K562 (cell line): ENCODE data around the gene SRRM5. TPM values are rescaled to one million over a fixed set of nuclear protein-coding genes. Genes with fewer than 3 reads are reported as not detected.

ENCODE experiments used
- FOXK2 ChIP-seq, 2 experiments: fragments of 450-650 bp; IDR thresholded peaks in 1 of 2; conservative IDR thresholded peaks in 1 of 2; 2 replicates each; pipeline ENCODE4 v1.6.1; 2016; ENCODE audit warnings: low read depth in 2 of 2, mild to moderate bottlenecking in 1 of 2
- KLF6 ChIP-seq: fragments of 250-450 bp; sonication (Bioruptor Pico); IDR thresholded peaks from 2 replicates; pipeline ENCODE4 v1.4.0; 2020; ENCODE audit warnings: mild to moderate bottlenecking, moderate library complexity, borderline replicate concordance
- ZBED1 ChIP-seq: IDR thresholded peaks from 2 replicates; pipeline ENCODE4 v1.6.1; 2014
- polyA plus RNA-seq, 8 experiments: library from polyadenylated mRNA; depleted of rRNA in 4 of 8; stranded (reverse) in 5 of 8; unstranded in 3 of 8; fragments of >200 nt; fragmentation: Nextera tagmentation in 2 of 8; fragmentation: Illumina TruSeq in 1 of 8; extraction: Ambion mirVana in 2 of 8; extraction: Trizol in 1 of 8; gene quantifications; 2 replicates each; pipeline versions ENCODE4 v1.2.1 to v1.2.3, GENCODE V29; 2011 to 2014; ENCODE audit warnings: inconsistent platforms in 1 of 8, missing spikeins in 1 of 8
- total RNA-seq, 7 experiments: library from RNA; depleted of rRNA in 6 of 7; stranded (reverse); fragments of >200 nt in 6 of 7; fragmentation: Illumina TruSeq in 2 of 7; extraction: Trizol in 2 of 7; gene quantifications; 2 replicates each; pipeline versions ENCODE4 v1.2.1 to v1.2.3, GENCODE V29; 2011 to 2021; ENCODE audit warnings: low replicate concordance in 1 of 7
- TF ChIP-seq, protein P1 (sequence below): fragments of 250-450 bp; sonication (Bioruptor Pico); IDR thresholded peaks from 2 replicates; pipeline ENCODE4 v1.4.0; 2020; ENCODE audit warnings: mild to moderate bottlenecking
- TF ChIP-seq, protein P2 (sequence below): fragments of 250-450 bp; sonication (Bioruptor Pico); IDR thresholded peaks from 2 replicates; pipeline ENCODE4 v1.4.0; 2020; ENCODE audit warnings: mild to moderate bottlenecking, moderate library complexity, borderline replicate concordance
- TF ChIP-seq, protein P3 (sequence below): sonication (generic); formaldehyde crosslinking; IDR thresholded peaks from 2 replicates; pipeline ENCODE4 v1.8.0; 2022; ENCODE audit warnings: mild to moderate bottlenecking, missing genetic modification reagents
- TF ChIP-seq, protein P4 (sequence below), 2 experiments: fragments of 450-650 bp; IDR thresholded peaks; 2 replicates each; pipeline ENCODE4 v1.6.1; 2016; ENCODE audit warnings: mild to moderate bottlenecking in 2 of 2, borderline replicate concordance in 1 of 2, low read depth in 1 of 2, moderate library complexity in 1 of 2
- TF ChIP-seq, protein P5 (sequence below): fragments of 250-450 bp; sonication (Bioruptor Pico); IDR thresholded peaks from 2 replicates; pipeline ENCODE4 v1.8.0; 2021; ENCODE audit warnings: moderate library complexity, mild to moderate bottlenecking, inconsistent platforms

The SRRM5 gene
- total and polyA plus RNA-seq, 9 of the 15 experiments (the other 6 are each of a cell fraction or from before 2014, with no cell fraction given) = 0.09 to 0.45 (median 0.18) TPM; not detected in 2

DNA sequence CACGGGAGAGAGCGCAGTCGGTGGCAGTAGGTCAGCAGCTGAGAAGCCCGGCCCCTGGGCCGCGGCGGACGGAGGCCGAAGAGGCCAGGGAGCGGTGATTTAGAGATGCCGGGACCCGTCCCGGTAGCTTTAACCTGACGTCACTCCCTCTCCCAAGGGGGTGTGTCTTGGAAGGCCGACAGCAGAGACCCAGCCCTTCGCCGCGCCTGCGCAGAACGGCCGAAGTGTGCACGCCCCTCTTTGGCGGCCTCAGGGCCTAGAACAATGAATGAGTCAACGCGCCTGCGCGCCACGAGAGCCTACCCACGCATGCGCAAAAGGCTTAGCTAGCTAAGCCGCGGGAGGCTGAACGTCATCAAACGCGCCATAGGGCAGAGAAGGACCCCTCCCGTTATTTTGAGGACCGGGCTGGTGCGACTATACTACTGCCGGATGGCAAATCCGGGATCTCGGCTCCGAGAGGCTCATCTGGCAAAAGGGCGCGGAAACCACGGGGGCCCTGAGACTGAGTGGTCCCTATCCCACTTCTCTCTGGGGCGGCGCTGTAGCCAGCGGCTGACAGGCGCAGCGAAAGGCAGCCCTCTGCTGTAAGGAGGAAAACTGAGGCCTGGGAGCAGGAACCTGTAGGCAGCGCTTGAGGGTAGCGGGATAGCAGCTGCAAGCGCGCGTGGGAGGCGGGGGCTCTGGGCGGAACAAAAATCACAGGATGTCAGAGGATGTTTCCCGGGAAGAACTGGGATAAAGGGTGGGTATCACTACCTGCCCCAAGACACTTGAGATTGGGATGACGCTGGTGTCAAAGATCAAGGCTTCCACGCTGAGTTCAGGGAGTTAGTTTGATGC is 15.7 kb upstream of the SRRM5 start, which contains the start of the genes IRGQ and ZNF576 (continued):
- peak; percentile 26; the same call in 1 of the 2 replicates for TF ChIP-seq KLF6
- no peak for TF ChIP-seq ZBED1
- TF ChIP-seq, protein P1, sequence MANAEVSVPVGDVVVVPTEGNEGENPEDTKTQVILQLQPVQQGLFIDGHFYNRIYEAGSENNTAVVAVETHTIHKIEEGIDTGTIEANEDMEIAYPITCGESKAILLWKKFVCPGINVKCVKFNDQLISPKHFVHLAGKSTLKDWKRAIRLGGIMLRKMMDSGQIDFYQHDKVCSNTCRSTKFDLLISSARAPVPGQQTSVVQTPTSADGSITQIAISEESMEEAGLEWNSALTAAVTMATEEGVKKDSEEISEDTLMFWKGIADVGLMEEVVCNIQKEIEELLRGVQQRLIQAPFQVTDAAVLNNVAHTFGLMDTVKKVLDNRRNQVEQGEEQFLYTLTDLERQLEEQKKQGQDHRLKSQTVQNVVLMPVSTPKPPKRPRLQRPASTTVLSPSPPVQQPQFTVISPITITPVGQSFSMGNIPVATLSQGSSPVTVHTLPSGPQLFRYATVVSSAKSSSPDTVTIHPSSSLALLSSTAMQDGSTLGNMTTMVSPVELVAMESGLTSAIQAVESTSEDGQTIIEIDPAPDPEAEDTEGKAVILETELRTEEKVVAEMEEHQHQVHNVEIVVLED (CRISPR knock-in tag) = peak; percentile 48; the same call in 1 of the 2 replicates
- peak; percentile 88; a peak in 3 of 4 replicates for TF ChIP-seq FOXK2 (conservative IDR thresholded peaks at IDR 0.05 in 1 of 2, IDR thresholded peaks at IDR 0.05 in 1 of 2; ENCODE audit: low read depth in 2 of 2)
- TF ChIP-seq, protein P2, sequence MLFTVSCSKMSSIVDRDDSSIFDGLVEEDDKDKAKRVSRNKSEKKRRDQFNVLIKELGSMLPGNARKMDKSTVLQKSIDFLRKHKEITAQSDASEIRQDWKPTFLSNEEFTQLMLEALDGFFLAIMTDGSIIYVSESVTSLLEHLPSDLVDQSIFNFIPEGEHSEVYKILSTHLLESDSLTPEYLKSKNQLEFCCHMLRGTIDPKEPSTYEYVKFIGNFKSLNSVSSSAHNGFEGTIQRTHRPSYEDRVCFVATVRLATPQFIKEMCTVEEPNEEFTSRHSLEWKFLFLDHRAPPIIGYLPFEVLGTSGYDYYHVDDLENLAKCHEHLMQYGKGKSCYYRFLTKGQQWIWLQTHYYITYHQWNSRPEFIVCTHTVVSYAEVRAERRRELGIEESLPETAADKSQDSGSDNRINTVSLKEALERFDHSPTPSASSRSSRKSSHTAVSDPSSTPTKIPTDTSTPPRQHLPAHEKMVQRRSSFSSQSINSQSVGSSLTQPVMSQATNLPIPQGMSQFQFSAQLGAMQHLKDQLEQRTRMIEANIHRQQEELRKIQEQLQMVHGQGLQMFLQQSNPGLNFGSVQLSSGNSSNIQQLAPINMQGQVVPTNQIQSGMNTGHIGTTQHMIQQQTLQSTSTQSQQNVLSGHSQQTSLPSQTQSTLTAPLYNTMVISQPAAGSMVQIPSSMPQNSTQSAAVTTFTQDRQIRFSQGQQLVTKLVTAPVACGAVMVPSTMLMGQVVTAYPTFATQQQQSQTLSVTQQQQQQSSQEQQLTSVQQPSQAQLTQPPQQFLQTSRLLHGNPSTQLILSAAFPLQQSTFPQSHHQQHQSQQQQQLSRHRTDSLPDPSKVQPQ (CRISPR knock-in tag) = no peak
- TF ChIP-seq, protein P3, sequence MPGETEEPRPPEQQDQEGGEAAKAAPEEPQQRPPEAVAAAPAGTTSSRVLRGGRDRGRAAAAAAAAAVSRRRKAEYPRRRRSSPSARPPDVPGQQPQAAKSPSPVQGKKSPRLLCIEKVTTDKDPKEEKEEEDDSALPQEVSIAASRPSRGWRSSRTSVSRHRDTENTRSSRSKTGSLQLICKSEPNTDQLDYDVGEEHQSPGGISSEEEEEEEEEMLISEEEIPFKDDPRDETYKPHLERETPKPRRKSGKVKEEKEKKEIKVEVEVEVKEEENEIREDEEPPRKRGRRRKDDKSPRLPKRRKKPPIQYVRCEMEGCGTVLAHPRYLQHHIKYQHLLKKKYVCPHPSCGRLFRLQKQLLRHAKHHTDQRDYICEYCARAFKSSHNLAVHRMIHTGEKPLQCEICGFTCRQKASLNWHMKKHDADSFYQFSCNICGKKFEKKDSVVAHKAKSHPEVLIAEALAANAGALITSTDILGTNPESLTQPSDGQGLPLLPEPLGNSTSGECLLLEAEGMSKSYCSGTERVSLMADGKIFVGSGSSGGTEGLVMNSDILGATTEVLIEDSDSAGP = no peak
- TF ChIP-seq, protein P4, sequence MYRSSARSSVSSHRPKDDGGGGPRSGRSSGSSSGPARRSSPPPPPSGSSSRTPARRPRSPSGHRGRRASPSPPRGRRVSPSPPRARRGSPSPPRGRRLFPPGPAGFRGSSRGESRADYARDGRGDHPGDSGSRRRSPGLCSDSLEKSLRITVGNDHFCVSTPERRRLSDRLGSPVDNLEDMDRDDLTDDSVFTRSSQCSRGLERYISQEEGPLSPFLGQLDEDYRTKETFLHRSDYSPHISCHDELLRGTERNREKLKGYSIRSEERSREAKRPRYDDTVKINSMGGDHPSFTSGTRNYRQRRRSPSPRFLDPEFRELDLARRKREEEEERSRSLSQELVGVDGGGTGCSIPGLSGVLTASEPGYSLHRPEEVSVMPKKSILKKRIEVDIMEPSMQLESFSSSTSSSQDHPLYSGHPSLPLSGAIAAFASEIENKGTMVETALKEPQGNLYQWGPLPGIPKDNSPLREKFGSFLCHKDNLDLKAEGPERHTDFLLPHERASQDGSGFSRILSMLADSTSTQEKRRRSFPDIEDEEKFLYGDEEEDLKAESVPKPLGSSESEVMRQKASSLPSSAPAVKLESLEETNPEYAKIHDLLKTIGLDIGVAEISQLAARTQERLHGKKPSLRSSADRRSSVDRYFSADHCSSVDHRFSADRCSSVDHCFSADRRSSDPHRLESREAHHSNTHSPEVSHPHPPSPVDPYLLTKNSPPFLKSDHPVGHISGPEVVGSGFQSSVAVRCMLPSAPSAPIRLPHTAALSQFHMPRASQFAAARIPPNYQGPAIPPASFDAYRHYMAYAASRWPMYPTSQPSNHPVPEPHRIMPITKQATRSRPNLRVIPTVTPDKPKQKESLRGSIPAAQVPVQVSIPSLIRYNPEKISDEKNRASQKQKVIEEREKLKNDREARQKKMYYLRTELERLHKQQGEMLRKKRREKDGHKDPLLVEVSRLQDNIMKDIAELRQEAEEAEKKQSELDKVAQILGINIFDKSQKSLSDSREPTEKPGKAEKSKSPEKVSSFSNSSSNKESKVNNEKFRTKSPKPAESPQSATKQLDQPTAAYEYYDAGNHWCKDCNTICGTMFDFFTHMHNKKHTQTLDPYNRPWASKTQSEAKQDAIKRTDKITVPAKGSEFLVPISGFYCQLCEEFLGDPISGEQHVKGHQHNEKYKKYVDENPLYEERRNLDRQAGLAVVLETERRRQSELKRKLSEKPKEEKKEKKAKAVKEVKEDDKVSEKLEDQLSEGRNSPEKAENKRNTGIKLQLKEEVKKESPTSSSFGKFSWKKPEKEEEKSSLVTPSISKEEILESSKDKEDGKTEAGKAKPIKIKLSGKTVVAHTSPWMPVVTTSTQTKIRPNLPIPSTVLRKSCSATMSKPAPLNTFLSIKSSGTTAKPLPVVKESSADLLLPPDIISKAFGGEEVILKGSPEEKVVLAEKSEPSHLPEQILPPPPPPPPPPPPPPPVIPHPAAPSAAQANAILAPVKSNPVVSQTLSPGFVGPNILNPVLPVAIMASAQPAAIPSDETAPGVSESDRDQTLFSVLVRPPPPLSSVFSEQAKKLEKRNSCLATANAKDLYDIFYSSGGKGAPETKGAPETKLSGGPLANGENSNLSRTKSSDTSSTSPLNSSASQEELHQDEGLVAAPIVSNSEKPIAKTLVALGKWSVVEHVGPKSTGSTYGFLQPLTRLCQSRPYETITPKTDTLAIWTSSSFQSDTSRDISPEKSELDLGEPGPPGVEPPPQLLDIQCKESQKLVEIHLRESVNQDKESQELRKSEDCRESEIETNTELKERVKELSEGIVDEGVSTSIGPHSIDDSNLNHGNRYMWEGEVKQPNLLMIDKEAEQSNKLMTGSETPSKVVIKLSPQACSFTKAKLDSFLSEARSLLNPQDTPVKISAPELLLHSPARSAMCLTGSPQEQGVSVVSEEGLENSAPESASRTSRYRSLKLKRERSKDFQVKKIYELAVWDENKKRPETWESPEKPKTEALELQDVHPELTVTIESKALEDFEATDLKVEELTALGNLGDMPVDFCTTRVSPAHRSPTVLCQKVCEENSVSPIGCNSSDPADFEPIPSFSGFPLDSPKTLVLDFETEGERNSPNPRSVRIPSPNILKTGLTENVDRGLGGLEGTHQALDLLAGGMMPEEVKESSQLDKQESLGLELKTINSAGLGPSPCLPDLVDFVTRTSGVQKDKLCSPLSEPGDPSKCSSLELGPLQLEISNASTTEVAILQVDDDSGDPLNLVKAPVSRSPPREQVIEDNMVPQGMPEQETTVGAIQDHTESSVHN (IDR thresholded peaks at IDR 0.05; ENCODE audit: borderline replicate concordance in 1 of 2, low read depth in 1 of 2) = peak in 1 of 2 experiments; percentile 43; a peak in 1 of 4 replicates
- TF ChIP-seq, protein P5, sequence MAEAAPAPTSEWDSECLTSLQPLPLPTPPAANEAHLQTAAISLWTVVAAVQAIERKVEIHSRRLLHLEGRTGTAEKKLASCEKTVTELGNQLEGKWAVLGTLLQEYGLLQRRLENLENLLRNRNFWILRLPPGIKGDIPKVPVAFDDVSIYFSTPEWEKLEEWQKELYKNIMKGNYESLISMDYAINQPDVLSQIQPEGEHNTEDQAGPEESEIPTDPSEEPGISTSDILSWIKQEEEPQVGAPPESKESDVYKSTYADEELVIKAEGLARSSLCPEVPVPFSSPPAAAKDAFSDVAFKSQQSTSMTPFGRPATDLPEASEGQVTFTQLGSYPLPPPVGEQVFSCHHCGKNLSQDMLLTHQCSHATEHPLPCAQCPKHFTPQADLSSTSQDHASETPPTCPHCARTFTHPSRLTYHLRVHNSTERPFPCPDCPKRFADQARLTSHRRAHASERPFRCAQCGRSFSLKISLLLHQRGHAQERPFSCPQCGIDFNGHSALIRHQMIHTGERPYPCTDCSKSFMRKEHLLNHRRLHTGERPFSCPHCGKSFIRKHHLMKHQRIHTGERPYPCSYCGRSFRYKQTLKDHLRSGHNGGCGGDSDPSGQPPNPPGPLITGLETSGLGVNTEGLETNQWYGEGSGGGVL (CRISPR knock-in tag) = no peak
